ENCODE measurements around the gene KRTAP10-10.
"Not testable (repeated sequence)": the region's sequence is repeated elsewhere in the genome, so short reads cannot be mapped to it uniquely, and the experiment has no call there.

KRTAP10-10 gene

DNA sequence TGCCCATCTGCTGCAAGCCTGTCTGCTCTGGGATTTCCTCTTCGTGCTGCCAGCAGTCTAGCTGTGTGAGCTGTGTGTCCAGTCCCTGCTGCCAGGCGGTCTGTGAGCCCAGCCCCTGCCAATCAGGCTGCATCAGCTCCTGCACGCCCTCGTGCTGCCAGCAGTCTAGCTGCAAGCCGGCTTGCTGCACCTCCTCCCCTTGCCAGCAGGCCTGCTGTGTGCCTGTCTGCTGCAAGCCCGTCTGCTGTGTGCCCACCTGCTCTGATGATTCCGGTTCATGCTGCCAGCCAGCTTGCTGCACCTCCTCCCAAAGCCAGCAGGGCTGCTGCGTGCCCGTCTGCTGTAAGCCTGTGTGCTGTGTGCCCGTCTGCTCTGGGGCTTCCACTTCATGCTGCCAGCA is 36.1 kb upstream of the KRTAP10-10 start:
- not testable (repeated sequence) for H3K9me3 ChIP-seq (ENCODE audit: insufficient read depth, low read length); H3K27me3 ChIP-seq (ENCODE audit: low read depth, low read length); H3K4me3 ChIP-seq (ENCODE audit: low read length); H3K79me2 ChIP-seq (ENCODE audit: low read length); H3K9ac ChIP-seq (ENCODE audit: low read length); H4K20me1 ChIP-seq (ENCODE audit: insufficient read depth, low read length); H2AFZ ChIP-seq (ENCODE audit: low read depth, low read length); H3K4me1 ChIP-seq (ENCODE audit: low read length); H3K4me2 ChIP-seq (ENCODE audit: low read length); H3K36me3 ChIP-seq (replicated peaks; ENCODE audit: low read depth, low read length); H3K27ac ChIP-seq (ENCODE audit: low read length)

- Histone ChIP-seq H3K4me1 (ENCODE audit: low read length) (no peaks in the 10 kb centered on the region), H2AFZ (ENCODE audit: low read depth, low read length) (no peak overlapping the region), H3K9ac (ENCODE audit: low read length) (no peak overlapping the region), H3K4me2 (ENCODE audit: low read length) (no peak overlapping the region), H4K20me1 (ENCODE audit: insufficient read depth, low read length) (no peaks in the 10 kb centered on the region), H3K27ac (ENCODE audit: low read length) (no peak overlapping the region), H3K9me3 (ENCODE audit: insufficient read depth, low read length) (no peaks in the 10 kb centered on the region), H3K79me2 (ENCODE audit: low read length) (no peaks in the 10 kb centered on the region), H3K36me3 (replicated peaks; ENCODE audit: low read depth, low read length) (no peaks in the 10 kb centered on the region), H3K27me3 (ENCODE audit: low read depth, low read length) (no peaks in the 10 kb centered on the region; the same call in 1 of the 2 replicates), H3K4me3 (ENCODE audit: low read length) (no peak overlapping the region)
- no peak for TF ChIP-seq EZH2phosphoT487 (IDR thresholded peaks at IDR 0.05; ENCODE audit: low read depth)
- TF ChIP-seq, protein P1, sequence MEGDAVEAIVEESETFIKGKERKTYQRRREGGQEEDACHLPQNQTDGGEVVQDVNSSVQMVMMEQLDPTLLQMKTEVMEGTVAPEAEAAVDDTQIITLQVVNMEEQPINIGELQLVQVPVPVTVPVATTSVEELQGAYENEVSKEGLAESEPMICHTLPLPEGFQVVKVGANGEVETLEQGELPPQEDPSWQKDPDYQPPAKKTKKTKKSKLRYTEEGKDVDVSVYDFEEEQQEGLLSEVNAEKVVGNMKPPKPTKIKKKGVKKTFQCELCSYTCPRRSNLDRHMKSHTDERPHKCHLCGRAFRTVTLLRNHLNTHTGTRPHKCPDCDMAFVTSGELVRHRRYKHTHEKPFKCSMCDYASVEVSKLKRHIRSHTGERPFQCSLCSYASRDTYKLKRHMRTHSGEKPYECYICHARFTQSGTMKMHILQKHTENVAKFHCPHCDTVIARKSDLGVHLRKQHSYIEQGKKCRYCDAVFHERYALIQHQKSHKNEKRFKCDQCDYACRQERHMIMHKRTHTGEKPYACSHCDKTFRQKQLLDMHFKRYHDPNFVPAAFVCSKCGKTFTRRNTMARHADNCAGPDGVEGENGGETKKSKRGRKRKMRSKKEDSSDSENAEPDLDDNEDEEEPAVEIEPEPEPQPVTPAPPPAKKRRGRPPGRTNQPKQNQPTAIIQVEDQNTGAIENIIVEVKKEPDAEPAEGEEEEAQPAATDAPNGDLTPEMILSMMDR (IDR thresholded peaks at IDR 0.05; ENCODE audit: low read depth, low read length) = no peak
Observed at GRCh38 chr21:44601596-44602462, 35.3 kb upstream of the KRTAP10-10 start.

DNA sequence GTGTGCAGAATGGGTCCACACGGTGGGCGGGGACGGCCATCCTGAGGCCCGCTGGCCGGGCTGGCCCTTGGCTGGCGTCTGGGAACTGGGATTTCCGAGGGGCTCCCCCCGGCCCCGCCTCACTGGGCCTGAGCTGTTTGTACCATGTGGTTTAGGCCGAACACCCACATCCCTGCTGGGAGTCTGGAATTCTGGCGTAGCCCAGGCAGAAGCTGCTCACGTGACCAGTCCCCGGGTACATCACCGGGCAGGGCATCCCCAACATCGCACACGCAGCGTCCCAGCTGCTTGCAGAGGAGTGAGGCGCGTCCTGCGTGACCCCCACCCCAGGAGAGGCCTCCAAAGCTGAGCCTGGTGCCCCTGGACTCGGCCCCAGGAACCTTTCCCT is 34.7 kb upstream of the KRTAP10-10 start:
- H3K9ac ChIP-seq (ENCODE audit: low read length) = no peak overlapping the region
- H3K4me1 ChIP-seq (ENCODE audit: low read length) = no peaks in the 10 kb centered on the region
- no peak overlapping the region for H3K27ac ChIP-seq (ENCODE audit: low read length)
- no peak overlapping the region for H3K4me2 ChIP-seq (ENCODE audit: low read length)
- no peaks in the 10 kb centered on the region for H4K20me1 ChIP-seq (ENCODE audit: insufficient read depth, low read length)
- no peaks in the 10 kb centered on the region for H3K9me3 ChIP-seq (ENCODE audit: insufficient read depth, low read length)
- H3K27me3 ChIP-seq (ENCODE audit: low read depth, low read length) = no peaks in the 10 kb centered on the region; the same call in 1 of the 2 replicates
- no peak overlapping the region for H2AFZ ChIP-seq (ENCODE audit: low read depth, low read length)
- TF ChIP-seq, protein P1 (IDR thresholded peaks at IDR 0.05; ENCODE audit: low read depth, low read length) = no peak
- TF ChIP-seq EZH2phosphoT487 (IDR thresholded peaks at IDR 0.05; ENCODE audit: low read depth) = no peak
- no peak overlapping the region for H3K4me3 ChIP-seq (ENCODE audit: low read length)
- no peaks in the 10 kb centered on the region for H3K36me3 ChIP-seq (replicated peaks; ENCODE audit: low read depth, low read length)
- H3K79me2 ChIP-seq (ENCODE audit: low read length) = no peaks in the 10 kb centered on the region

DNA sequence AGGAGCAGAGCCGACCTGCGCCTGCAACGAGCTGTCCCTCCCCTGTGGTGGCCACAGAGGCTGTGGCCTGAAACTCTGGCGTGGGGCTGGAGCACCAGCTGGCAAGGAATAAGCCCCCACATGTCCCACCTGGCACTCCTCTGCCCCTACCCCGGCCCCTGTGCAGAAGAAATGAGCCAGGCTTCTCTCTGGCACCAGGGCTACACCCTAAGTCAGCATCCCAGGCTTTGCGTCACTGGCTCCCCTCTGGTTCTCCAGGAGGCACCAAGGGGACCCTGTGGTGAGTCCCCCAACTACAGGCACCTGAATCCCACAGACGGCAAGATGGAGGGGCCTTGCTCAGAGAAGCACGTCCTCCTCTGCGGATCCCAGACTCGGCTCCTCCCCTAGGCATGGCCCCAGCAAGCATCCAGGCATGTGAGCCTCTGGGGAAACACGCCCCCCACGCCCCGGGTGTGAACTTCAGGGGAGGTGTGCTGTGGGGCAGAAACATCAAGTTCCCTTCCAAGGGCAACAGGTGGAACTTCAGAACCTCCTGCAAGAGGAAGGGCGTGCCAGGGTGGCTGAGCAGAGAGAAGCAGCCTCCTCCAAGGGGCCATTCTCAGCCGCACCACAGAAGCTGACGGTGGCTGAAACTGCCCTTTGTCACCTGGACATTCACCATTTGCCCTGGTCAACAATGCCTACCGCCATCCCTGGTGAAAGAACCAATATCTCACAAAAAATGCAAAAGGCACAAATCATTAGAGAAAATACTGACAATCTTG is 33.9 kb upstream of the KRTAP10-10 start:
- Histone ChIP-seq H3K79me2 (ENCODE audit: low read length) (no peaks in the 10 kb centered on the region), H3K36me3 (replicated peaks; ENCODE audit: low read depth, low read length) (no peaks in the 10 kb centered on the region), H2AFZ (ENCODE audit: low read depth, low read length) (no peak overlapping the region), H3K27ac (ENCODE audit: low read length) (no peak overlapping the region), H3K9me3 (ENCODE audit: insufficient read depth, low read length) (no peaks in the 10 kb centered on the region), H3K27me3 (ENCODE audit: low read depth, low read length) (no peaks in the 10 kb centered on the region; the same call in 1 of the 2 replicates), H3K4me3 (ENCODE audit: low read length) (no peak overlapping the region), H3K4me2 (ENCODE audit: low read length) (no peak overlapping the region), H3K4me1 (ENCODE audit: low read length) (no peaks in the 10 kb centered on the region), H4K20me1 (ENCODE audit: insufficient read depth, low read length) (no peaks in the 10 kb centered on the region), H3K9ac (ENCODE audit: low read length) (no peak overlapping the region)
- TF ChIP-seq, protein P1 (IDR thresholded peaks at IDR 0.05; ENCODE audit: low read depth, low read length) = no peak
- no peak for TF ChIP-seq EZH2phosphoT487 (IDR thresholded peaks at IDR 0.05; ENCODE audit: low read depth)

All from OCI-LY3 (cell line).